IPS-NIHi7 (cell line): Measurements from ENCODE around the gene THSD4.

ENCODE experiments used
- DNase-seq: peaks from one replicate; pipeline ENCODE4 v3.0.0; 2012; ENCODE audit warnings: mixed read lengths; ENCODE audit errors: extremely low spot score

The THSD4 gene

GRCh38 chr15:71809346-71809745 lies 694.1 kb downstream of the THSD4 start:
- no peak for DNase-seq

GRCh38 chr15:71810256-71811035 lies 695.2 kb downstream of the THSD4 start, which contains the start of gene NR2E3:
Gene NR2E3 (plus strand): TSS chr15:71810554. CDS start chr15:71810744, 190 bp downstream.
- no peak for DNase-seq

- DNase-seq, result no peak
These were observed 695.9 kb downstream of the THSD4 start for GRCh38 chr15:71811036-71811736.

- DNase-seq, result no peak
These were observed 696.8 kb downstream of the THSD4 start for GRCh38 chr15:71811752-71812735.

GRCh38 chr15:71812966-71813722 lies 697.9 kb downstream of the THSD4 start:
- no peak for DNase-seq

- no peak for DNase-seq
These were observed 698.6 kb downstream of the THSD4 start for GRCh38 chr15:71813723-71814470.

- DNase-seq, result no peak
These were observed 700.0 kb downstream of the THSD4 start for GRCh38 chr15:71815301-71815700.

- no peak for DNase-seq
These were observed 702.1 kb downstream of the THSD4 start for GRCh38 chr15:71817351-71817750.

GRCh38 chr15:71820127-71820526 lies 704.9 kb downstream of the THSD4 start:
- DNase-seq, result no peak

- no peak for DNase-seq
These were observed 706.4 kb downstream of the THSD4 start for GRCh38 chr15:71821547-71822129.

GRCh38 chr15:71822890-71823630 lies 707.8 kb downstream of the THSD4 start:
- DNase-seq, result no peak

- no peak for DNase-seq
These were observed 708.5 kb downstream of the THSD4 start for GRCh38 chr15:71823801-71824200.

GRCh38 chr15:71825021-71825730 lies 709.9 kb downstream of the THSD4 start:
- no peak for DNase-seq

- no peak for DNase-seq
These were observed 710.9 kb downstream of the THSD4 start for GRCh38 chr15:71826196-71826595.

- DNase-seq, result no peak
These were observed 715.7 kb downstream of the THSD4 start for GRCh38 chr15:71830981-71831380.
